Spleen (tissue), 7 donors: ENCODE results near the gene AGTR2.

Experiments used
- POLR2A ChIP-seq, 3 donors: fragments of 450-650 bp; IDR thresholded peaks; one replicate each; pipeline ENCODE4 v1.5.1; 2017; ENCODE audit warnings: antibody characterized with exemption in 3 of 3, mild to moderate bottlenecking in 1 of 3
- POLR2AphosphoS5 ChIP-seq, 3 donors: sonication (generic); formaldehyde crosslinking; IDR thresholded peaks; one replicate each; pipeline ENCODE4 v1.5.1; 2017; ENCODE audit warnings: antibody characterized with exemption in 3 of 3
- TF ChIP-seq, protein P1 (sequence below), 11 experiments: fragments of 200-600 bp in 7 of 11; fragments of 450-650 bp in 4 of 11; sonication (generic) in 4 of 11; IDR thresholded peaks in 8 of 11; conservative IDR thresholded peaks in 3 of 11; 1 replicate in 7 of 11; 2 replicates in 4 of 11; pipeline versions ENCODE4 v1.4.0 to v1.8.0; 2016 to 2021; ENCODE audit warnings: antibody characterized with exemption in 11 of 11, inconsistent platforms in 4 of 11, mild to moderate bottlenecking in 1 of 11
- donor health status: DM: no; HTN: no; CAD: no; lungs with moderate emphysema.
- donor health status: DM: no; HTN: no; CAD: no.
- donor health status: DM: no; HTN: no; CAD: no.

- TF ChIP-seq POLR2A (IDR thresholded peaks at IDR 0.05): no peak
- TF ChIP-seq, protein P1, sequence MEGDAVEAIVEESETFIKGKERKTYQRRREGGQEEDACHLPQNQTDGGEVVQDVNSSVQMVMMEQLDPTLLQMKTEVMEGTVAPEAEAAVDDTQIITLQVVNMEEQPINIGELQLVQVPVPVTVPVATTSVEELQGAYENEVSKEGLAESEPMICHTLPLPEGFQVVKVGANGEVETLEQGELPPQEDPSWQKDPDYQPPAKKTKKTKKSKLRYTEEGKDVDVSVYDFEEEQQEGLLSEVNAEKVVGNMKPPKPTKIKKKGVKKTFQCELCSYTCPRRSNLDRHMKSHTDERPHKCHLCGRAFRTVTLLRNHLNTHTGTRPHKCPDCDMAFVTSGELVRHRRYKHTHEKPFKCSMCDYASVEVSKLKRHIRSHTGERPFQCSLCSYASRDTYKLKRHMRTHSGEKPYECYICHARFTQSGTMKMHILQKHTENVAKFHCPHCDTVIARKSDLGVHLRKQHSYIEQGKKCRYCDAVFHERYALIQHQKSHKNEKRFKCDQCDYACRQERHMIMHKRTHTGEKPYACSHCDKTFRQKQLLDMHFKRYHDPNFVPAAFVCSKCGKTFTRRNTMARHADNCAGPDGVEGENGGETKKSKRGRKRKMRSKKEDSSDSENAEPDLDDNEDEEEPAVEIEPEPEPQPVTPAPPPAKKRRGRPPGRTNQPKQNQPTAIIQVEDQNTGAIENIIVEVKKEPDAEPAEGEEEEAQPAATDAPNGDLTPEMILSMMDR (IDR thresholded peaks at IDR 0.05 in 8 of 11, conservative IDR thresholded peaks at IDR 0.05 in 3 of 11): no peak
- TF ChIP-seq POLR2AphosphoS5 (IDR thresholded peaks at IDR 0.05): no peak
Observed at GRCh38 chrX:116142976-116143375, 27.6 kb upstream of the AGTR2 start.
